Thoracic aorta (tissue), 2 donors: ENCODE results near the gene CXCL12. TPM values are rescaled to one million over a fixed set of nuclear protein-coding genes. Genes with fewer than 3 reads are reported as not detected.
A peak's percentile ranks its signal among the peaks of the same experiment; 100 is the strongest.

Source experiments
- ATAC-seq: fragments of 150-250 bp; one replicate; pipeline ENCODE4 v1.8.0; 2017; ENCODE audit warnings: low read depth; ENCODE audit not compliant: insufficient number of reproducible peaks, low FRiP score
- DNase-seq: peaks from one replicate; pipeline ENCODE4 v3.0.0-alpha.2; 2020; ENCODE audit warnings: low spot score
- H3K27ac ChIP-seq, 2 donors: fragments of 200-600 bp; sonication (generic); 1 replicate in 1 of 2; 2 replicates in 1 of 2; pipeline ENCODE4 v1.5.1; 2016; ENCODE audit warnings: mild to moderate bottlenecking in 2 of 2, moderate library complexity in 2 of 2
- H3K27me3 ChIP-seq: fragments of 200-600 bp; sonication (generic); replicated peaks from 2 replicates; pipeline ENCODE4 v1.6.0; 2016; ENCODE audit warnings: mild to moderate bottlenecking; ENCODE audit not compliant: insufficient read depth
- H3K36me3 ChIP-seq: fragments of 200-600 bp; sonication (generic); one replicate; pipeline ENCODE4 v1.5.1; 2016
- H3K4me1 ChIP-seq, 2 donors: fragments of 200-600 bp; sonication (generic); 1 replicate in 1 of 2; 2 replicates in 1 of 2; pipeline versions ENCODE4 v1.5.1 to v1.6.0; 2016; ENCODE audit warnings: low read depth in 2 of 2, mild to moderate bottlenecking in 1 of 2; ENCODE audit not compliant: control insufficient read depth in 1 of 2
- H3K4me3 ChIP-seq: fragments of 200-600 bp; sonication (generic); 2 replicates; pipeline ENCODE4 v1.5.1; 2016; ENCODE audit warnings: mild to moderate bottlenecking
- H3K9me3 ChIP-seq: fragments of 200-600 bp; sonication (generic); 2 replicates; pipeline ENCODE4 v1.5.1; 2016
- total RNA-seq, 2 donors: library from RNA; depleted of rRNA; stranded (reverse); fragments of >200 nt; gene quantifications; one replicate each; pipeline versions ENCODE4 v1.1.0 to v1.2.3, GENCODE V29; 2016
- TF ChIP-seq, protein P1 (sequence below): fragments of 200-600 bp; sonication (generic); IDR thresholded peaks from one replicate; pipeline ENCODE4 v1.5.1; 2019; ENCODE audit warnings: antibody characterized with exemption

The CXCL12 gene
- total RNA-seq, 2 donors from 2014 or later, result 149 to 169 TPM

DNA sequence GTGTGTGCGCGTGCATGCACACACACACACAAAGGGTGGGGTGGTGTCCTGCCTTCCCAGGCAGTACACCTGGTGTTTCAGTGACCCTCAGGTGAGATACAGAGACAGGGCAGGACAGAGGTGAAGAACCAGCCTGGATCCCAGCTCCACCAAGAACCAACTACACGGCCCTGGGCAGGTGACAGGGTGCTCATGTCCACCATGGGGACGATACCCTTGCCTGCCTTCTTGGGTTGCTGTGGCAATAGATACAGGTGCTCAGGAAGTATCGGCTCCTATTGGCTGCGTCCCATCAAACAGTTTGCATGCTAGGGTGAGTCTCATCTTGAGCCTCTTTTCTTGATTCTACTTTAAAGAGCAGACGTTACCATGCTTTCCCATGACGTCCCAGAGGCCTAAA, 33.7 kb upstream of the CXCL12 start:
- Histone ChIP-seq H3K27ac (no peak overlapping the region), H3K4me1 (peaks cover 5 to 14% of the 10 kb centered on the region in 2 donors), H3K27me3 (no peaks in the 10 kb centered on the region), H3K36me3 (no peaks in the 10 kb centered on the region), H3K9me3 (no peaks in the 10 kb centered on the region), H3K4me3 (no peak overlapping the region)
- DNase-seq, result no peak
- TF ChIP-seq, protein P1, sequence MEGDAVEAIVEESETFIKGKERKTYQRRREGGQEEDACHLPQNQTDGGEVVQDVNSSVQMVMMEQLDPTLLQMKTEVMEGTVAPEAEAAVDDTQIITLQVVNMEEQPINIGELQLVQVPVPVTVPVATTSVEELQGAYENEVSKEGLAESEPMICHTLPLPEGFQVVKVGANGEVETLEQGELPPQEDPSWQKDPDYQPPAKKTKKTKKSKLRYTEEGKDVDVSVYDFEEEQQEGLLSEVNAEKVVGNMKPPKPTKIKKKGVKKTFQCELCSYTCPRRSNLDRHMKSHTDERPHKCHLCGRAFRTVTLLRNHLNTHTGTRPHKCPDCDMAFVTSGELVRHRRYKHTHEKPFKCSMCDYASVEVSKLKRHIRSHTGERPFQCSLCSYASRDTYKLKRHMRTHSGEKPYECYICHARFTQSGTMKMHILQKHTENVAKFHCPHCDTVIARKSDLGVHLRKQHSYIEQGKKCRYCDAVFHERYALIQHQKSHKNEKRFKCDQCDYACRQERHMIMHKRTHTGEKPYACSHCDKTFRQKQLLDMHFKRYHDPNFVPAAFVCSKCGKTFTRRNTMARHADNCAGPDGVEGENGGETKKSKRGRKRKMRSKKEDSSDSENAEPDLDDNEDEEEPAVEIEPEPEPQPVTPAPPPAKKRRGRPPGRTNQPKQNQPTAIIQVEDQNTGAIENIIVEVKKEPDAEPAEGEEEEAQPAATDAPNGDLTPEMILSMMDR, result no peak
- ATAC-seq, result no peak

GRCh38 chr10:44417761-44418160, 32.9 kb upstream of the CXCL12 start:
- TF ChIP-seq, protein P1, result no peak
- Histone ChIP-seq H3K36me3 (no peaks in the 10 kb centered on the region), H3K9me3 (no peaks in the 10 kb centered on the region), H3K4me1 (peaks cover 5 to 14% of the 10 kb centered on the region in 2 donors), H3K4me3 (no peak overlapping the region), H3K27me3 (no peaks in the 10 kb centered on the region), H3K27ac (no peak overlapping the region)
- ATAC-seq (no peak), DNase-seq (no peak)

GRCh38 chr10:44416936-44417335, 32.0 kb upstream of the CXCL12 start:
- Histone ChIP-seq H3K4me1 (peaks cover 5 to 14% of the 10 kb centered on the region in 2 donors), H3K27me3 (no peaks in the 10 kb centered on the region), H3K36me3 (no peaks in the 10 kb centered on the region), H3K9me3 (no peaks in the 10 kb centered on the region), H3K4me3 (no peak overlapping the region), H3K27ac (peak overlapping the region in 1 of 2 donors; percentile 14)
- DNase-seq (no peak), ATAC-seq (no peak)
- TF ChIP-seq, protein P1, result no peak

- peaks cover 5 to 14% of the 10 kb centered on the region in 2 donors for H3K4me1 ChIP-seq
- ATAC-seq (no peak), DNase-seq (no peak)
- no peaks in the 10 kb centered on the region for H3K27me3 ChIP-seq
- H3K4me3 ChIP-seq, result peak overlapping the region; percentile 29
- TF ChIP-seq, protein P1, result no peak
- H3K9me3 ChIP-seq, result no peaks in the 10 kb centered on the region
- peak overlapping the region in 1 of 2 donors; percentile 14 for H3K27ac ChIP-seq
- H3K36me3 ChIP-seq, result no peaks in the 10 kb centered on the region
Measured at GRCh38 chr10:44416021-44416771, 31.3 kb upstream of the CXCL12 start.

- H3K4me1 ChIP-seq, result peaks cover 5 to 14% of the 10 kb centered on the region in 2 donors
- no peak overlapping the region for H3K27ac ChIP-seq
- no peak for DNase-seq
- no peak for ATAC-seq
- H3K36me3 ChIP-seq, result no peaks in the 10 kb centered on the region
- H3K27me3 ChIP-seq, result no peaks in the 10 kb centered on the region
- no peaks in the 10 kb centered on the region for H3K9me3 ChIP-seq
- TF ChIP-seq, protein P1, result no peak
- no peak overlapping the region for H3K4me3 ChIP-seq
Measured at GRCh38 chr10:44415121-44415520, 30.2 kb upstream of the CXCL12 start.
